Stomach (tissue), 4 donors: ENCODE data around the gene ZC3HAV1.

Experiments used
- EP300 ChIP-seq: sonication (generic); formaldehyde crosslinking; IDR thresholded peaks from one replicate; pipeline ENCODE4 v1.6.1; 2017; ENCODE audit warnings: antibody characterized with exemption
- POLR2A ChIP-seq, 4 donors: fragments of 450-650 bp; IDR thresholded peaks; one replicate each; pipeline ENCODE4 v1.6.1; 2016; ENCODE audit warnings: antibody characterized with exemption in 4 of 4, control low read depth in 2 of 4, mild to moderate bottlenecking in 1 of 4, moderate library complexity in 1 of 4
- POLR2AphosphoS5 ChIP-seq, 3 donors: sonication (generic); formaldehyde crosslinking; IDR thresholded peaks; one replicate each; pipeline ENCODE4 v1.6.1; 2016; ENCODE audit warnings: antibody characterized with exemption in 3 of 3
- TF ChIP-seq, protein P1 (sequence below), 7 experiments: fragments of 450-650 bp in 4 of 7; fragments of 200-600 bp in 3 of 7; sonication (generic) in 3 of 7; IDR thresholded peaks; one replicate each; pipeline ENCODE4 v1.5.1; 2016 to 2019; ENCODE audit warnings: antibody characterized with exemption in 7 of 7, control low read depth in 2 of 7, mild to moderate bottlenecking in 1 of 7

DNA sequence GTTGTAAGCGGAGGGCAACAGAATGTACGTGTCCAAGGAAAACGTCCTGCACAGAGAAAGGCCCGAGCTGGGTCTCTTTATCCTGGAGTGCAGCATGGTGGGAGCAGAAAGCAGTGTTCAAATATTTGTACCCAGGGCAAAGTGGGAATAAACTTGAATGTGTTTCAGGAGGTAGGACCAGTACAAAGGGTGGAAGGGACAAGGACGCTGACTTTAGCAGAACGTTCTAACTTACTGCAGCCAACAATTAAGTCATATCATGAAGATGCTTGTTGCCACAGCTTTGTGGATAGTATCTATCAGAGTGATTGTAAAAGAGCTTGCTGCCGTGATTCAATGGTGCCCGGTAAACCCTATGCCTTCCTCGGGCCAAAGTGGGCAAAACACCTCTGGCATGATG is 43.2 kb downstream of the ZC3HAV1 start:
- TF ChIP-seq, protein P1, sequence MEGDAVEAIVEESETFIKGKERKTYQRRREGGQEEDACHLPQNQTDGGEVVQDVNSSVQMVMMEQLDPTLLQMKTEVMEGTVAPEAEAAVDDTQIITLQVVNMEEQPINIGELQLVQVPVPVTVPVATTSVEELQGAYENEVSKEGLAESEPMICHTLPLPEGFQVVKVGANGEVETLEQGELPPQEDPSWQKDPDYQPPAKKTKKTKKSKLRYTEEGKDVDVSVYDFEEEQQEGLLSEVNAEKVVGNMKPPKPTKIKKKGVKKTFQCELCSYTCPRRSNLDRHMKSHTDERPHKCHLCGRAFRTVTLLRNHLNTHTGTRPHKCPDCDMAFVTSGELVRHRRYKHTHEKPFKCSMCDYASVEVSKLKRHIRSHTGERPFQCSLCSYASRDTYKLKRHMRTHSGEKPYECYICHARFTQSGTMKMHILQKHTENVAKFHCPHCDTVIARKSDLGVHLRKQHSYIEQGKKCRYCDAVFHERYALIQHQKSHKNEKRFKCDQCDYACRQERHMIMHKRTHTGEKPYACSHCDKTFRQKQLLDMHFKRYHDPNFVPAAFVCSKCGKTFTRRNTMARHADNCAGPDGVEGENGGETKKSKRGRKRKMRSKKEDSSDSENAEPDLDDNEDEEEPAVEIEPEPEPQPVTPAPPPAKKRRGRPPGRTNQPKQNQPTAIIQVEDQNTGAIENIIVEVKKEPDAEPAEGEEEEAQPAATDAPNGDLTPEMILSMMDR (IDR thresholded peaks at IDR 0.05): no peak
- TF ChIP-seq EP300: no peak
- no peak for TF ChIP-seq POLR2A (IDR thresholded peaks at IDR 0.05)
- no peak for TF ChIP-seq POLR2AphosphoS5 (IDR thresholded peaks at IDR 0.05)
